ENCODE measurements around the gene ZNF263.

ZNF263 gene

DNA sequence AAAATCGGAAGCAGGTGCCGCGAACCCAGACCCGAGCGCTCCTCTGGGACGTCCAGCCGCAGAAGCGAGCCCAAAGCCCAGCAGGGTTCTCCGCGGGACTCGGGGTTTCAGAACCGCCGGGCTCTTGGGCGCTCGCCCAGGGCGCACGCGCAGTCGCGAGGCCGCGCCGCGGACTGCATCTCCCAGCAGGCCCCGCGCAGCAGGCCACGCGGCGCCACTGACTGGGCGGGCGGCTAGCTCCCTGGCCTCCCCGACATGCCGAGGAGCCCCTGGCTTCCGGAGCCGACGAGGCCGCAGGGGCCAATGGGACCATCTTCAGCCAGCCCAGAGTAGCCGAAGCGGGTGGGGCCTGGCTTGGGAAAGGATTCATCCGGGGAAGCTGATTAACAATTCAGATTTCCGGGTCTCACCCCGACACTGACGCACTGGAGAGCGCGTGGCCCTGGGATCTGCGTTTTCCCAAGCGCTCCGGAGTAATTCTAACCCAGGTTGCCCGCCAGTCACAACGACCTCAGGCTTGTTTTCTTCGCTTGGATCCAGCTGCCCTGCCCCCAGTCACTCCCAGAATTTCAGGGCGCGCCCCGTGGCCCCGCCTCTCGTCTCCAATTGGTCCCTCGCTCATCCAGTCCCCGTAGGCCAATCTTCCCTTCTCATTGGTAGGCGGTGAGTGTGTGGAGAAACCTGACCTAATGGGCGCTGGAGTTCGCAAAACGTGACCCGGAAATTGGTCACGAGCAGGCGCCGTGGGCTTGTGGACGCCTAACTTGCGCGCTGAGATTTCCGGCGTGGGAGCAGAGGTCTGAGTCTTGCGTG is at the start of gene ZNF263:
ZNF263 (plus strand) TSS at position 762 of the 813 bp plus-strand sequence. CDS start 328 bp downstream, outside the sequence.
- peak; percentile 81 to 87 for DNase-seq (ENCODE audit: low read depth in 2 of 2, low spot score in 1 of 2)

DNA sequence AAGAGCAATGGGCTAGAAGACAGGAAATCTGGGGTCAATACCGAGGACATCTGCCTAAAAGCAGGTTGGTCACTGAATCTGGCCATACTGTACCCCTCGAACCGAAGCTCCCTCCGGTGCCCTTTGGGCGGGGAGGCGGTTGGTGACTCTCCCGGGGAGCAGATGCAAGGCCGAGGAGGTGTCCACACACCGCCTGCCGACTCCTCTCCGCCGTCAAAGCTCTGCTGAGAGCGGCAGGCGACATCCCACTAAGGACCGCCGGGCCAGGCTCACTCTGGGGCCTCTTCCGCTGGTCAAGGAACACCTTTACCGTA is 48.8 kb upstream of the ZNF263 start:
- no peak for DNase-seq (ENCODE audit: low read depth in 2 of 2, low spot score in 1 of 2)

- DNase-seq (ENCODE audit: low read depth in 2 of 2, low spot score in 1 of 2) = peak; percentile 81 to 84
Measured at GRCh38 chr16:3234857-3235561, 48.3 kb upstream of the ZNF263 start, which contains the start of gene ZNF200. ZNF200 (minus strand) TSS chr16:3235158; CDS start chr16:3233755, 1,403 bp downstream.

GRCh38 chr16:3235856-3236669 is 47.2 kb upstream of the ZNF263 start:
- DNase-seq (ENCODE audit: low read depth in 2 of 2, low spot score in 1 of 2) = peak; percentile 2 to 12

GRCh38 chr16:3241761-3242160 is 41.5 kb upstream of the ZNF263 start:
- DNase-seq (ENCODE audit: low read depth in 2 of 2, low spot score in 1 of 2) = no peak

- DNase-seq (ENCODE audit: low read depth in 2 of 2, low spot score in 1 of 2) = no peak
Measured at GRCh38 chr16:3242709-3243108, 40.6 kb upstream of the ZNF263 start.

DNA sequence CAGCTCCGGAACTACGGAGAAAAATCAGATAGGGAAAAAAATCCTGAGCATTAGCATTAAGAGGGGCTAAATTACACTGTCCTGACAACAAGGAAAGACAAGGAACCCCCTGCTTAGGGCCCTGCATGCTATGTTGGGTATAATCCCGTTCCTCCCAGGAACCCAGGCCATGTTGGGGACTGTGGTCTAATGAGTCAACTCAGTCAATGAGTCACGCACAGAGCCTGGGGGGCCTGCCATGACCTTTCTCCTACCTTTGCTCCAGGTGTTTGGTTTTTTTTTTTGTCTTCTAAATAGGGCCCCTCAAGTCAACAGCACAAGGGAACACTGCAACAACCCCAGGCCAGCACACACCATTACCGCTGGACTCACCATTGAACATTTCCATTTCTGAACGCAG is 39.4 kb upstream of the ZNF263 start:
- no peak for DNase-seq (ENCODE audit: low read depth in 2 of 2, low spot score in 1 of 2)

DNA sequence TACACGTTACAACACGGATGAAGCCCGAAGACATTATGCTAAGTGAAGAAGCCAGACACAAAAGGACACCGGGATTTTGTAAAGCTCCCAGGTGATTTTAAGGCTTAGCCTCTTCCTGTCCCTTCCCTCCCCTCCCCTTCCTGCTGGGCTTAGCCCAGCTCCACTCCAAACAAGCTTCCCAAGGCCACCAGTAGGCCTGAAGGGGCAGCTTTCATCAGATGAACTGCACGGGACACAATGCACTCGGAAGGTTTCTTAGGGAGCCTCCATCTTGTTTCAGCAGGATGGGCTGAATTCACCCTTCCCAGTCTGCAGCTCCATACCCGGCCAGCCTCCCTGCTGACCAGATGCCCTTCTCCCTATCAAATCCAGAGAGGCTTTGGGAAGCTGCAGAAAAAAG is 37.3 kb upstream of the ZNF263 start:
- no peak for DNase-seq (ENCODE audit: low read depth in 2 of 2, low spot score in 1 of 2)

- no peak for DNase-seq (ENCODE audit: low read depth in 2 of 2, low spot score in 1 of 2)
Measured at GRCh38 chr16:3246876-3247275, 36.4 kb upstream of the ZNF263 start.

- no peak for DNase-seq (ENCODE audit: low read depth in 2 of 2, low spot score in 1 of 2)
Measured at GRCh38 chr16:3248596-3248995, 34.7 kb upstream of the ZNF263 start.

DNA sequence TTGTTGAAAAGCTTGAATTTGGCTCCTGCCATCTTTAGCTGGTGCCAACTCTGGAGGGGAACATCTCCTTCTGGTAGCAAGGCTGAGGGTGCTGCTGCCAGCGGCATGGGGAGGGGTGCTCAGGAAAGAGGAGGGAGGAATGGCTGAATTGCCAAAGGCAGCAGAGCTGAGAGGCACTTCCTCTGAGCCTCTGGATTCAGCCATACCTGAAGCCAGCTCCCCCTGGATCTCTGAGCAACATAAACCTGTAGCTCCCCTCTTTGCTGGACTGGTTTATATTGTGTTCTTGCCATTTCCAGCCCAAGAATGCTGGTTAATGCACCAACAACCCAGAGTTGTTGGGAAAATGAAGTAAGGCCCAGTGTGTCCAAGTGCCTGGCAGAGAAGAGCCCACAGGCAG is 34.3 kb upstream of the ZNF263 start:
- DNase-seq (ENCODE audit: low read depth in 2 of 2, low spot score in 1 of 2) = no peak

GRCh38 chr16:3249451-3249850 is 33.8 kb upstream of the ZNF263 start:
- DNase-seq (ENCODE audit: low read depth in 2 of 2, low spot score in 1 of 2) = no peak

DNA sequence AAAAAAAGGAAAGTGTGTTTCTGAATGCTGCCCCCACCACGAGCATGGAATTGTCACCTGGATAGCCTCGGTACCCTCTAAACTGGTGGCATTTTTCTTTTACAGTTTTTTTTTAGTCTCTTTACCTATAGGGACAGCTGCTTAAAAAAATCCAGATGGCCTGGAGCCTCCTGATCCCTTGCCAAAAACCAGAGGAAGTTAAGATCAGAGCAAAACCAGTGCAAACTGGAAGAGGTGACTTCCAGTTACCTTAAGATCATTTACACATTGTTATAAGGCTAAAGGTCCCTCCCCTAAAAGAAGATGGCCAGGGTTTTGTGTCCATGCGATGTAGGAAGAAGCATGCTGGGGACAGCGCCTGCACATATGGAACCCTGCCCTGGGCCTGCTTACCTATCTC is 30.3 kb upstream of the ZNF263 start:
- no peak for DNase-seq (ENCODE audit: low read depth in 2 of 2, low spot score in 1 of 2)

GRCh38 chr16:3254309-3254708 is 29.0 kb upstream of the ZNF263 start:
- no peak for DNase-seq (ENCODE audit: low read depth in 2 of 2, low spot score in 1 of 2)

- no peak for DNase-seq (ENCODE audit: low read depth in 2 of 2, low spot score in 1 of 2)
Measured at GRCh38 chr16:3256146-3256865, 27.0 kb upstream of the ZNF263 start, which contains the start of gene MEFV. MEFV (minus strand) TSS chr16:3256633; CDS start chr16:3256587, 46 bp downstream.

- no peak for DNase-seq (ENCODE audit: low read depth in 2 of 2, low spot score in 1 of 2)
Measured at GRCh38 chr16:3256866-3257465, 26.3 kb upstream of the ZNF263 start.

DNA sequence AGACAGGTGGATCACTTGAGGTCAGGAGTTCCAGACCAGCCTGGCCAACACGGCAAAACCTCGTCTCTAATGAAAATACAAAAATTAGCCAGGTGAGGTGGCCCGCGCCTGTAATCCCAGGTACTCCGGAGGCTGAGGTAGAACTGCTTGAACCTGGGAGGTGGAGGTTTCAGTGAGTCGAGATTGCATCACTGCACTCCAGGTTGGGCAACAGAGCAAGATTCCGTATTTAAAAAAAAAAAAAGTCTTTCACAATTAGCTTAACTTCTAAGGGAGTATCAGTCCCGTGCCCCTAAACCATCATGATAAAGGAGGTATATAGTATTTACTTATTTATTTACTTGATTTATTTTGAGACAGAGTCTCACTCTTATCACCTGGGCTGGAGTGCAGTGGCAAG is 23.5 kb upstream of the ZNF263 start:
- DNase-seq (ENCODE audit: low read depth in 2 of 2, low spot score in 1 of 2) = no peak

GRCh38 chr16:3262517-3262916 is 20.8 kb upstream of the ZNF263 start:
- DNase-seq (ENCODE audit: low read depth in 2 of 2, low spot score in 1 of 2) = no peak

DNA sequence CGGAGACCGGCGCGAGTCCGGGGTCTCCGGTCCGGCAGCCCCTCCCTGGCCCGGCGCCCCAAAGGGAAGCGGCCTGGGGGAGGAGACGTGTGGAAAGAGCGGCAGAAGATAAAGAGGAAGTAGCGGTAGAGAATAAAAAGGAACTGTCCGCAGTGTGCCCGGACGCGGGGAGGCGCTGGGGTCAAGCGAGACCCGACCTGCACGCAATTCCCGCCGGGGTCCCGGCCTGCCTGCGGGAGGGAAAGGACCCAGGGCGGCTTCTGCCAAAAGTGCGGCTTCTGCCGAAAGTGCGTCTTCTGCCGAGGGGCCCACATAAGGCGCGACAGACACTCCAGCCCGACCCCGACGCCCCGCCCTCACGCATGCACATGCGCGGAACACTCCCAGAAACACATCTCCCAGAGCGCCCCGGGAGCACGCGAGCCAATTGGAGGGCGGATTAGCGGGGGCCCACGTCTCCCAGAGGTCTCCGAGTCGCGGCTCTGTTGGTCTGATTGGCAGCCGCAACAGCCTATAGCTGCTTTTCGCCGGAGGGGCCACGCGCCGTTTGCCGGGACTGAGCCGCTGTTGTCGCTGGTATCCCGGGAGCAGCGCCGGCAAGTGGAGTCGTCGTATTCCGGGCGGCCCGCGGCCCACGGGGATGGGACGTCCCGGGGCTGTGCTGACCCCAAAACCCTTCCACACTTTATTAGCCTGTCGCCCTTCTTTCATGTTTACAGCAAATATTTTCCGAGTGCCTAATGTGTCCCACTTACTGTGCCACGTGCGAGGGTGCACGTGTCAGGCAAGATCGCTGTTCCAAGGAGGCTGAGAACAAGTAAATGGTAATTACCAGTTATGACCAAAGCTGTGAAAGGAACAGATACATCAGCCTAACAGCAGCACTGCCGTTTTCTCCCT is 18.9 kb upstream of the ZNF263 start:
- peak; percentile 93 to 96 for DNase-seq (ENCODE audit: low read depth in 2 of 2, low spot score in 1 of 2)
